ENCODE measurements around the gene GLT1D1. TPM values are rescaled to one million over a fixed set of nuclear protein-coding genes. Genes with fewer than 3 reads are reported as not detected.

The GLT1D1 gene
- total and polyA plus RNA-seq, 2 of the 8 experiments (the other 6 are each of a cell fraction or from before 2014, with no cell fraction given): 1.5 to 3.6 TPM

GRCh38 chr12:128813392-128813791, 39.9 kb upstream of the GLT1D1 start:
- Histone ChIP-seq H4K8ac (ENCODE audit: extremely low read depth, insufficient read depth, low read length) (no peak overlapping the region), H3K9ac (replicated peaks in 1 of 4; ENCODE audit: extremely low read depth in 1 of 4, low read depth in 3 of 4, low read length in 3 of 4) (no peak overlapping the region), H2BK12ac (ENCODE audit: low read depth, low read length) (no peak overlapping the region), H3K23ac (ENCODE audit: insufficient read length) (no peak overlapping the region), H3K14ac (ENCODE audit: insufficient read length) (no peak overlapping the region), H3K27me3 (replicated peaks in 1 of 4; ENCODE audit: control insufficient read depth in 3 of 4, extremely low read depth in 1 of 4, insufficient read depth in 3 of 4, low read length in 3 of 4) (no peaks in the 10 kb centered on the region), H3K23me2 (ENCODE audit: low read depth, low read length) (no peaks in the 10 kb centered on the region), H3K27ac (ENCODE audit: low read depth, low read length) (no peak overlapping the region), H2BK5ac (ENCODE audit: low read depth, low read length) (no peak overlapping the region), H4K91ac (replicated peaks; ENCODE audit: insufficient read length, low read length) (no peak overlapping the region), H2AK5ac (ENCODE audit: low read depth, low read length) (no peak overlapping the region), H3K9me3 (ENCODE audit: insufficient read depth in 2 of 2, low read depth in 1 of 2, low read length in 1 of 2) (no peaks in the 10 kb centered on the region), H3K4me3 (ENCODE audit: extremely low read depth in 1 of 4, insufficient read depth in 2 of 4, low read depth in 3 of 4, low read length in 4 of 4) (no peak overlapping the region), H3K36me3 (ENCODE audit: control insufficient read depth in 2 of 4, insufficient read depth in 4 of 4, low read length in 3 of 4) (peaks cover 2 to 26% (median 8%) of the 10 kb centered on the region in 4 experiments; a peak in 5 of 8 replicates), H3K18ac (ENCODE audit: extremely low read depth, low read length) (no peak overlapping the region), H3K79me2 (ENCODE audit: control insufficient read depth in 1 of 2, insufficient read depth in 2 of 2, low read length in 2 of 2) (peaks cover 13 to 96% of the 10 kb centered on the region in 2 experiments), H4K20me1 (replicated peaks in 1 of 2; ENCODE audit: control insufficient read depth in 1 of 2, insufficient read depth in 2 of 2, low read length in 2 of 2) (peaks cover 24 to 34% of the 10 kb centered on the region in 2 experiments), H3K4me2 (ENCODE audit: insufficient read depth in 1 of 2, low read depth in 2 of 2, low read length in 2 of 2) (no peak overlapping the region), H3K56ac (replicated peaks; ENCODE audit: insufficient read length, low read depth, low read length) (no peak overlapping the region), H2BK120ac (replicated peaks; ENCODE audit: low read depth, low read length) (no peak overlapping the region), H3K4ac (replicated peaks; ENCODE audit: insufficient read length, low read depth, low read length) (no peak overlapping the region), H2BK15ac (ENCODE audit: low read length) (no peak overlapping the region), H4K5ac (ENCODE audit: insufficient read length, low read depth, low read length) (no peak overlapping the region), H2AFZ (ENCODE audit: low read length) (no peak overlapping the region), H3K79me1 (ENCODE audit: low read depth, low read length) (peaks cover 14% of the 10 kb centered on the region), H2BK20ac (ENCODE audit: low read length) (no peak overlapping the region), H3K4me1 (replicated peaks in 1 of 4; ENCODE audit: control insufficient read depth in 3 of 4, insufficient read depth in 4 of 4, low read length in 3 of 4) (peaks cover 3 to 10% (median 7%) of the 10 kb centered on the region in 4 experiments)
- FAIRE-seq (no peak), DNase-seq (ENCODE audit: low read depth in 1 of 2, low spot score in 2 of 2) (no peak)
- 96% methylated on average over 10 of the region's 10 CpGs; no CpG with 5 or more reads in 1 of the 2 experiments for WGBS, 2 experiments (ENCODE audit: extremely low coverage in 1 of 2, insufficient coverage in 1 of 2, insufficient read length in 1 of 2, insufficient replicate concordance in 2 of 2, low coverage in 1 of 2, low lambda C conversion rate in 2 of 2, missing lambda C conversion rate in 1 of 2)
- CTCF ChIA-PET (ENCODE audit: partially characterized antibody): no interaction called here
- POLR2A ChIA-PET (ENCODE audit: partially characterized antibody): interaction anchor here (1.4 kb wide), 1 partner anchor 24 kb away, joined by 3 read pairs; no protein-coding TSS in a partner anchor
- TF ChIP-seq ASH2L (IDR thresholded peaks at IDR 0.05; ENCODE audit: low read length) (no peak), SP2 (IDR thresholded peaks at IDR 0.05; ENCODE audit: low read length) (no peak), SUZ12 (IDR thresholded peaks at IDR 0.05; ENCODE audit: low read length) (no peak), RFX5 (IDR thresholded peaks at IDR 0.05; ENCODE audit: borderline replicate concordance, low read depth, low read length) (no peak), MAFK (IDR thresholded peaks at IDR 0.05; ENCODE audit: low read depth, low read length) (no peak), KDM5A (IDR thresholded peaks at IDR 0.05; ENCODE audit: low read length) (no peak), GABPA (IDR thresholded peaks at IDR 0.05; ENCODE audit: borderline replicate concordance, insufficient read depth, low read length) (no peak), SRF (IDR thresholded peaks at IDR 0.05; ENCODE audit: low read depth, low read length) (no peak), RNF2 (IDR thresholded peaks at IDR 0.05; ENCODE audit: borderline replicate concordance, low read depth, low read length, missing control alignments, poor library complexity, severe bottlenecking) (no peak), SIX5 (IDR thresholded peaks at IDR 0.05; ENCODE audit: low read depth, low read length) (no peak), CTBP2 (IDR thresholded peaks at IDR 0.05; ENCODE audit: borderline replicate concordance, insufficient read depth, insufficient read length, low read length) (no peak), RAD21 (IDR thresholded peaks at IDR 0.05 in 1 of 2, conservative IDR thresholded peaks at IDR 0.05 in 1 of 2; ENCODE audit: low read depth in 2 of 2, low read length in 2 of 2) (no peak)

Measured in H1 (cell line).